GM19099 (cell line): Measurements from ENCODE around the gene SHROOM3.

ENCODE experiments used
- POLR2A ChIP-seq: IDR thresholded peaks from 3 replicates; pipeline ENCODE4 v1.6.1; 2011; ENCODE audit warnings: low read depth; ENCODE audit not compliant: insufficient read length; ENCODE audit errors: extremely low read depth

The SHROOM3 gene

GRCh38 chr4:76594173-76594572, 159.1 kb downstream of the SHROOM3 start:
- no peak for TF ChIP-seq POLR2A

- no peak for TF ChIP-seq POLR2A
Observed at GRCh38 chr4:76595435-76595834, 160.4 kb downstream of the SHROOM3 start.

GRCh38 chr4:76596713-76597112, 161.7 kb downstream of the SHROOM3 start:
- TF ChIP-seq POLR2A: no peak

- no peak for TF ChIP-seq POLR2A
Observed at GRCh38 chr4:76597423-76597979, 162.5 kb downstream of the SHROOM3 start.

GRCh38 chr4:76600447-76600846, 165.4 kb downstream of the SHROOM3 start:
- no peak for TF ChIP-seq POLR2A

GRCh38 chr4:76601791-76602190, 166.8 kb downstream of the SHROOM3 start:
- TF ChIP-seq POLR2A: no peak

- TF ChIP-seq POLR2A: no peak
Observed at GRCh38 chr4:76605099-76605563, 170.1 kb downstream of the SHROOM3 start.

GRCh38 chr4:76606645-76607265, 171.7 kb downstream of the SHROOM3 start:
- no peak for TF ChIP-seq POLR2A

GRCh38 chr4:76607266-76607799, 172.3 kb downstream of the SHROOM3 start:
- TF ChIP-seq POLR2A: no peak

- TF ChIP-seq POLR2A: no peak
Observed at GRCh38 chr4:76607846-76608245, 172.8 kb downstream of the SHROOM3 start.

GRCh38 chr4:76610751-76611547, 175.9 kb downstream of the SHROOM3 start:
- no peak for TF ChIP-seq POLR2A

GRCh38 chr4:76611616-76612207, 176.7 kb downstream of the SHROOM3 start:
- TF ChIP-seq POLR2A: no peak

GRCh38 chr4:76614589-76614988, 179.6 kb downstream of the SHROOM3 start:
- no peak for TF ChIP-seq POLR2A

- TF ChIP-seq POLR2A: no peak
Observed at GRCh38 chr4:76615999-76616398, 181.0 kb downstream of the SHROOM3 start.

GRCh38 chr4:76616526-76616925, 181.5 kb downstream of the SHROOM3 start:
- no peak for TF ChIP-seq POLR2A
